Esophagus muscularis mucosa (tissue), 4 donors: ENCODE measurements around the gene MRC1.

ENCODE experiments used
- CTCF ChIP-seq, 3 experiments: fragments of 200-600 bp in 2 of 3; fragments of 450-650 bp in 1 of 3; sonication (generic) in 2 of 3; IDR thresholded peaks; one replicate each; pipeline ENCODE4 v1.5.1; 2017 to 2019; ENCODE audit warnings: antibody characterized with exemption in 3 of 3, mild to moderate bottlenecking in 2 of 3, moderate library complexity in 1 of 3
- EP300 ChIP-seq: sonication (generic); formaldehyde crosslinking; IDR thresholded peaks from one replicate; pipeline ENCODE4 v1.6.1; 2017; ENCODE audit warnings: antibody characterized with exemption
- POLR2A ChIP-seq: fragments of 450-650 bp; IDR thresholded peaks from one replicate; pipeline ENCODE4 v1.6.1; 2017; ENCODE audit warnings: antibody characterized with exemption, moderate library complexity, mild to moderate bottlenecking, low read depth

GRCh38 chr10:17808971-17809841 lies at the start of gene MRC1:
- no peak for TF ChIP-seq POLR2A
- TF ChIP-seq CTCF (IDR thresholded peaks at IDR 0.05), result no peak
- no peak for TF ChIP-seq EP300
